Upper lobe of right lung (tissue), 1 donor: ENCODE results near the gene OSBPL3. TPM values are rescaled to one million over a fixed set of nuclear protein-coding genes. Genes with fewer than 3 reads are reported as not detected.

Experiments
- ATAC-seq: fragments of 200-7000 bp; cut with Tn5 transposase; one replicate; pipeline ENCODE4 v1.9.1; 2020; ENCODE audit warnings: mild to moderate bottlenecking, moderate library complexity
- DNase-seq: peaks from one replicate; pipeline ENCODE4 v3.0.0-alpha.2; 2020
- H3K27ac ChIP-seq: fragments of 200-600 bp; one replicate; pipeline ENCODE4 v1.8.0; 2022
- H3K27me3 ChIP-seq: fragments of 200-600 bp; one replicate; pipeline ENCODE4 v1.8.0; 2022; ENCODE audit warnings: mild to moderate bottlenecking
- H3K36me3 ChIP-seq: fragments of 200-600 bp; one replicate; pipeline ENCODE4 v1.8.0; 2022
- H3K4me1 ChIP-seq: fragments of 200-600 bp; one replicate; pipeline ENCODE4 v1.8.0; 2022
- H3K4me3 ChIP-seq: fragments of 200-600 bp; one replicate; pipeline ENCODE4 v1.8.0; 2022; ENCODE audit warnings: mild to moderate bottlenecking
- H3K9me3 ChIP-seq: fragments of 200-600 bp; one replicate; pipeline ENCODE4 v1.8.0; 2022
- intact Hi-C: fragments of 100-400 bp; cut with DNase I; formaldehyde crosslinking; loops from one replicate; pipeline ENCODE4 v1.11.0; 2022
- total RNA-seq: library from RNA; stranded (reverse); fragmentation: NEBNext Ultra II Directional; extraction: Animal tissue kit (Norgen Biotek cat#: 25700); gene quantifications from one replicate; pipeline ENCODE4 v1.2.1, GENCODE V29; 2021
- TF ChIP-seq, protein P1 (sequence below): fragments of 200-600 bp; IDR thresholded peaks from one replicate; pipeline ENCODE4 v1.8.0; 2022; ENCODE audit warnings: antibody characterized with exemption
- donor health status: DM: no; HTN: yes; CAD: no; lungs with severe emphysema.

OSBPL3 gene
- total RNA-seq, 1 donor from 2014 or later, result 23.7 TPM

DNA sequence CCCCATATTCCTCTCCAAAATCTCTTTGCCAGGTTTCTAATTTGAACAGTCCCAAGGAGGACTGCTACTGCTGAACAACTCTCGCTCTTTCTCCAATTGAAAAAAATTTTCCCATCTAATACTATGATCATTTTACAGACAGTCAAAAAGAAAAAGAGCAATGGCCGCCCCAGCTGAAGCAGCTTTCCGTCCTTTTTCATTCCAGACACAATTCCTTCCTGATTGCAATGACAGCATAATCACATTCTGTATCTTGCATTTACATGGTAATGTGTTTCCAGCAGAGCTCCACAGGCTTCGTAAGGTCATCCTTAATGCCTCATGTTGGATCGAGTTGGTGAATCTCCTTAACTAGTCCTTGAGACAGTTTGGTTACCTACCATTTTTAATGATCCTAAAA lies 177.7 kb downstream of the OSBPL3 start:
- TF ChIP-seq, protein P1, sequence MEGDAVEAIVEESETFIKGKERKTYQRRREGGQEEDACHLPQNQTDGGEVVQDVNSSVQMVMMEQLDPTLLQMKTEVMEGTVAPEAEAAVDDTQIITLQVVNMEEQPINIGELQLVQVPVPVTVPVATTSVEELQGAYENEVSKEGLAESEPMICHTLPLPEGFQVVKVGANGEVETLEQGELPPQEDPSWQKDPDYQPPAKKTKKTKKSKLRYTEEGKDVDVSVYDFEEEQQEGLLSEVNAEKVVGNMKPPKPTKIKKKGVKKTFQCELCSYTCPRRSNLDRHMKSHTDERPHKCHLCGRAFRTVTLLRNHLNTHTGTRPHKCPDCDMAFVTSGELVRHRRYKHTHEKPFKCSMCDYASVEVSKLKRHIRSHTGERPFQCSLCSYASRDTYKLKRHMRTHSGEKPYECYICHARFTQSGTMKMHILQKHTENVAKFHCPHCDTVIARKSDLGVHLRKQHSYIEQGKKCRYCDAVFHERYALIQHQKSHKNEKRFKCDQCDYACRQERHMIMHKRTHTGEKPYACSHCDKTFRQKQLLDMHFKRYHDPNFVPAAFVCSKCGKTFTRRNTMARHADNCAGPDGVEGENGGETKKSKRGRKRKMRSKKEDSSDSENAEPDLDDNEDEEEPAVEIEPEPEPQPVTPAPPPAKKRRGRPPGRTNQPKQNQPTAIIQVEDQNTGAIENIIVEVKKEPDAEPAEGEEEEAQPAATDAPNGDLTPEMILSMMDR, result no peak
- Histone ChIP-seq H3K4me1 (no peaks in the 10 kb centered on the region), H3K27ac (no peak overlapping the region), H3K36me3 (peaks cover 11% of the 10 kb centered on the region), H3K9me3 (no peaks in the 10 kb centered on the region), H3K27me3 (no peaks in the 10 kb centered on the region), H3K4me3 (no peak overlapping the region)
- no peak for DNase-seq
- no peak for ATAC-seq
- intact Hi-C loops, result no loop called here

DNA sequence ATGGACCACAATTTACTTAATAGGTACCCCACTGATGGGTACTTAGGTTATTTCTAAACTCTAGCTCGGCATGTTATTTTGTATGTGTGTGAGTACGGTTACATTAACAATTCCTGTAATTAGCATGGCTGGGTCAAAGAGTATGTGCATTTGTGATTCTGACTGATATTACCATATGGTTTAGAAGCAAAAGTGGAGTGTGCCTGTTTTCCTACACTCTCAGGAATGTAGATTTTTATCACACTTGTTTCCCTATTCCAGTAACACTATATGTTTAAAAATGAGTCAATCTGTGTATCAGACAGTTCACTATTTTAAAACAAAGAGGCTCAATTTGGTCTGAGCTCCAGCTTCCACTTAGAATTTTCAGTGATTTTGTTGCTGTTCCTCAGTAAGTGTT lies 178.1 kb downstream of the OSBPL3 start:
- Histone ChIP-seq H3K27ac (no peak overlapping the region), H3K4me3 (no peak overlapping the region), H3K4me1 (no peaks in the 10 kb centered on the region), H3K27me3 (no peaks in the 10 kb centered on the region), H3K9me3 (no peaks in the 10 kb centered on the region), H3K36me3 (peaks cover 11% of the 10 kb centered on the region)
- DNase-seq (no peak), ATAC-seq (no peak)
- intact Hi-C loops, result no loop called here
- TF ChIP-seq, protein P1, result no peak

DNA sequence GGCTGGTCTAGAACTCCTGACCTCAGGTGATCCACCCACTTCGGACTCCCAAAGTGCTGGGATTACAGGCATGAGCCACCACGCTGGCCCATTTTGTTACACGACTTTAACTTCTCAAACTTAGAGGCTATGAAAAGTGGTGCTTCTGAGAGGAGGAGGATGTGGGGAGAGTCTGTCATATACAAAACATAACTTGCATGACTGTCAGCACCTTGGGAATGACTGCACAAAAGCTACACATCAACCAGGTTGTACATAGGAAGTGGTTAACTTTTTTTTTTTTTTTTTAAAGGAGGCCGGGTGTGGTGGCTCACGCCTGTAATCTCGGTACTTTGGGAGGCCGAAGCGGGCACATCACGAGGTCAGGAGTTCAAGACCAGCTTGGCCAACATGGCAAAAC lies 179.3 kb downstream of the OSBPL3 start:
- TF ChIP-seq, protein P1, result no peak
- intact Hi-C loops, result no loop called here
- H3K9me3 ChIP-seq, result no peaks in the 10 kb centered on the region
- no peak overlapping the region for H3K27ac ChIP-seq
- H3K4me1 ChIP-seq, result no peaks in the 10 kb centered on the region
- no peak overlapping the region for H3K4me3 ChIP-seq
- peaks cover 11% of the 10 kb centered on the region for H3K36me3 ChIP-seq
- no peak for DNase-seq
- ATAC-seq, result no peak
- no peaks in the 10 kb centered on the region for H3K27me3 ChIP-seq

DNA sequence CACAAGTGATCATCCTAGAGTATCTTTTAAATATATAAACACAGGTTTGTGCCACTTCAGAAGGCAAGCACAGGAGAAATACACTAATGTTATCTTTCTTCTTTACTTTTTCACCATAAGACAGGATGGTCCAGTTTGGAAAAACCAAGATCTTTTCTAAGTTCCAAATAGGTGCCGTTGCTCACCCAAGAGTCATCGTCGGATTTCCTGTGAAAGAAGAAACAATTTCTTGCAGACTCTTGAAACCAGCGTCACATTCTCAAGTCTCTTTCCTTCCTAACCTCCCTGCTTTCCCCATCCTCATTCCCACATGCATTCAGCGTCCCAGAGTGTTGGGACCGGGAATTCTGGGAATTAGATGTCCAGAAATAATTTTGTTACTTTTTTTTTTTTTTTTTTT lies 179.9 kb downstream of the OSBPL3 start:
- Histone ChIP-seq H3K36me3 (peaks cover 11% of the 10 kb centered on the region), H3K4me3 (no peak overlapping the region), H3K27me3 (no peaks in the 10 kb centered on the region), H3K27ac (no peak overlapping the region), H3K4me1 (no peaks in the 10 kb centered on the region), H3K9me3 (no peaks in the 10 kb centered on the region)
- TF ChIP-seq, protein P1, result no peak
- intact Hi-C loops, result no loop called here
- DNase-seq (no peak), ATAC-seq (no peak)

DNA sequence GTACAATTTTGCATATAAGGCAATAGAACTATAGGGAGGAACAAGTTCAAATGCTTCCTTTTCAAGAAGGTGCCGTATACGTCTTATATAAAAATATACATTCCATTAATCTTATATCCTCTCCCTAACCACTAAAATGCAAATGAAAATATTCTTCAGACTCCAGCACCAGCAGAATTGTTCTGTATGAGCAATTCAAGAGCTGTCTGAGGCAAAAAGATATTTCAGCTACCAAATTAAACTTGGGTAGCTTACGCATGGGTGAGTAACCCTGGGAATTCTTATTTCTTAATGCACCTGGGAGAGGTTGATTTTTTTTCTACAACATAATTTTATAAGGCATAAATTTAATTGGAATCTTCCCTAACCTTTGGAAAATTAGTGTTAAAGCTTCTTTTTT lies 180.5 kb downstream of the OSBPL3 start:
- intact Hi-C loops, result no loop called here
- no peaks in the 10 kb centered on the region for H3K9me3 ChIP-seq
- TF ChIP-seq, protein P1, result no peak
- peaks cover 11% of the 10 kb centered on the region for H3K36me3 ChIP-seq
- no peak overlapping the region for H3K27ac ChIP-seq
- DNase-seq, result no peak
- ATAC-seq, result no peak
- no peaks in the 10 kb centered on the region for H3K27me3 ChIP-seq
- no peaks in the 10 kb centered on the region for H3K4me1 ChIP-seq
- no peak overlapping the region for H3K4me3 ChIP-seq

DNA sequence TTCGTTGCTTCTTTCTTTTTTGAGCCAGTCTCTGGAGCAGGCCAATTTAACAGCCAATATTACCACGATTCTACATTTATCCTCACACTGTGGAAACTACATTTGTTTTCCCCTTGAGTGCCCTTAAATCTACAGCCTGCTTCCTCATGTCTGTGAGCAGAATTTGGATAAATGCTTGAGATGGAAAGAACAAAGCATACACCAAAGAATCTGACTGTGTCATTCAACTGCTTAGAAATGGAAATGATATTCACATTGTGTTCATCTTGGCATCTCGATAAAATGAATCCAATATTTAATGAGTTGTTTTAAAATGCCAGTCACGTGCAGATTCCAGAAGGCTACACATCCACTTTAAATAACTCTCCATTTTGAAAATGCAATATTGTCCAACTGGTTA lies 181.7 kb downstream of the OSBPL3 start:
- no peaks in the 10 kb centered on the region for H3K36me3 ChIP-seq
- DNase-seq (no peak), ATAC-seq (no peak)
- H3K9me3 ChIP-seq, result no peaks in the 10 kb centered on the region
- H3K4me3 ChIP-seq, result no peak overlapping the region
- TF ChIP-seq, protein P1, result no peak
- no peak overlapping the region for H3K27ac ChIP-seq
- H3K4me1 ChIP-seq, result no peaks in the 10 kb centered on the region
- H3K27me3 ChIP-seq, result no peaks in the 10 kb centered on the region
- intact Hi-C loops, result no loop called here
